GM12892 (cell line): ENCODE data around the gene CLEC4G.

ENCODE experiments used
- POLR2A ChIP-seq: IDR thresholded peaks from 2 replicates; pipeline ENCODE4 v1.6.1; 2011; ENCODE audit warnings: low read depth, low read length, control low read depth
- POLR2AphosphoS5 ChIP-seq: IDR thresholded peaks from 2 replicates; pipeline ENCODE4 v1.6.1; 2011; ENCODE audit warnings: low read depth, low read length, control low read depth
- TAF1 ChIP-seq: IDR thresholded peaks from 2 replicates; pipeline ENCODE4 v1.6.1; 2011; ENCODE audit warnings: low read depth, mild to moderate bottlenecking, control low read depth, low read length, borderline replicate concordance

DNA sequence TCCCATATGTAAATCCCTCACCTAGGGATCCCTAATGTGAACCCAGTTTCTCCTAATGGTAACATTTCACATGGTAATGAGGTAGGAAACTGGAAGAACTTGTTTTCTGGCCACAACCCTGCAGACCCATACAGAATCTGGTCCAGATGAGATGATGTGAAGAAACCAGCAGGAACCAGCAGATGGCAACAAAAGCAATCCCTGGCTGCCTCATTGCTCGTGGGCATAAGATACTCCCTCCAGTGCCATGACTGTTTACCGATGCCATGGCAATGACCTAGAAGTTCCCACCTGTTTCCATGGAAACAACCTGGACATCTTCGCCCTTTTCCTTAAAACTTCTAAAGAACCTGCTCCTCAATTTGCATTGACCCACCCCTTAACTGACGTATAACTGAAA is 16.8 kb upstream of the CLEC4G start:
- TF ChIP-seq POLR2AphosphoS5, result no peak
- no peak for TF ChIP-seq POLR2A
- no peak for TF ChIP-seq TAF1
